Measurements from ENCODE around the gene OR52D1. TPM values are rescaled to one million over a fixed set of nuclear protein-coding genes. Genes with fewer than 3 reads are reported as not detected.

Gene OR52D1
- total and polyA plus RNA-seq, 8 donors: 0.13 to 0.18 TPM; not detected in 6

- no peaks in the 10 kb centered on the region for H3K36me3 ChIP-seq
Observed at GRCh38 chr11:5536482-5536881, 48.0 kb downstream of the OR52D1 start.

More at GRCh38 chr11:5536482-5536881, 48.0 kb downstream of the OR52D1 start:
- no peak for ATAC-seq
- no peak for DNase-seq
- no peak overlapping the region for H3K27ac ChIP-seq
- peaks cover 0 to 2% of the 10 kb centered on the region in 2 donors for H3K9me3 ChIP-seq
- H3K4me1 ChIP-seq: no peaks in the 10 kb centered on the region
- H3K27me3 ChIP-seq: no peaks in the 10 kb centered on the region
- no peak for TF ChIP-seq CTCF (IDR thresholded peaks at IDR 0.05)
- intact Hi-C loops (cut with DNase I): no loop called here
- no peak overlapping the region for H3K4me3 ChIP-seq

Other genes with a start within 250 kb of the OR52D1 start
- gene HBG1, start 238.8 kb upstream of the OR52D1 start, total RNA-seq: not detected
- 1,000 to 10,000 TPM in 3 of 6 donors, 10 to 100 TPM in 1, 1 to 10 TPM in 2; 3.5 to 2,797 (median 512) TPM for gene HBG1, start 238.8 kb upstream of the OR52D1 start, polyA plus RNA-seq (ENCODE audit: insufficient read length in 6 of 6)
- gene HBG2, start 233.9 kb upstream of the OR52D1 start, total RNA-seq: not detected
- gene HBG2, start 233.9 kb upstream of the OR52D1 start, polyA plus RNA-seq (ENCODE audit: insufficient read length in 6 of 6): 1,000 to 10,000 TPM; 1,963 to 7,853 (median 3,552) TPM
- not detected for gene HBE1, start 218.7 kb upstream of the OR52D1 start, total RNA-seq
- 10 to 100 TPM in 3 of 6 donors, 1 to 10 TPM in 3; 4.2 to 41.6 (median 16.3) TPM for gene HBE1, start 218.7 kb upstream of the OR52D1 start, polyA plus RNA-seq (ENCODE audit: insufficient read length in 6 of 6)
- gene OR51B4, start 186.7 kb upstream of the OR52D1 start, total RNA-seq: not detected
- under 1 TPM in 5 of 6 donors, not detected in 1; 0.35 to 0.58 (median 0.53) TPM for gene OR51B4, start 186.7 kb upstream of the OR52D1 start, polyA plus RNA-seq (ENCODE audit: insufficient read length in 6 of 6)
- not detected for gene OR51B2, start 164.4 kb upstream of the OR52D1 start, total RNA-seq
- gene OR51B2, start 164.4 kb upstream of the OR52D1 start, polyA plus RNA-seq (ENCODE audit: insufficient read length in 6 of 6): under 1 TPM in 1 of 6 donors, not detected in 5; 0.23 TPM
- under 1 TPM; 0.29 to 0.41 TPM for gene OR51B5, start 145.2 kb upstream of the OR52D1 start, total RNA-seq
- gene OR51B5, start 145.2 kb upstream of the OR52D1 start, polyA plus RNA-seq (ENCODE audit: insufficient read length in 6 of 6): under 1 TPM; 0.41 to 0.87 (median 0.71) TPM
- not detected for gene OR51B6, start 137.2 kb upstream of the OR52D1 start, total RNA-seq
- gene OR51B6, start 137.2 kb upstream of the OR52D1 start, polyA plus RNA-seq (ENCODE audit: insufficient read length in 6 of 6): under 1 TPM in 1 of 6 donors, not detected in 5; 0.14 TPM
- gene OR51M1, start 104.9 kb upstream of the OR52D1 start, total RNA-seq: not detected
- under 1 TPM in 4 of 6 donors, not detected in 2; 0.06 to 0.24 (median 0.08) TPM for gene OR51M1, start 104.9 kb upstream of the OR52D1 start, polyA plus RNA-seq (ENCODE audit: insufficient read length in 6 of 6)
- gene OR51Q1, start 66.6 kb upstream of the OR52D1 start, total RNA-seq: not detected
- not detected for gene OR51Q1, start 66.6 kb upstream of the OR52D1 start, polyA plus RNA-seq (ENCODE audit: insufficient read length in 6 of 6)
- gene OR51I1, start 47.2 kb upstream of the OR52D1 start, total RNA-seq: not detected
- not detected for gene OR51I1, start 47.2 kb upstream of the OR52D1 start, polyA plus RNA-seq (ENCODE audit: insufficient read length in 6 of 6)
- not detected for gene OR51I2, start 39.4 kb upstream of the OR52D1 start, total RNA-seq
- gene OR51I2, start 39.4 kb upstream of the OR52D1 start, polyA plus RNA-seq (ENCODE audit: insufficient read length in 6 of 6): under 1 TPM in 2 of 6 donors, not detected in 4; 0.04 to 0.07 TPM
- gene UBQLN3, start 21.3 kb downstream of the OR52D1 start, total RNA-seq: under 1 TPM; 0.23 to 0.37 TPM
- under 1 TPM in 1 of 6 donors, not detected in 5; 0.06 TPM for gene UBQLN3, start 21.3 kb downstream of the OR52D1 start, polyA plus RNA-seq (ENCODE audit: insufficient read length in 6 of 6)
- gene UBQLNL, start 28.0 kb downstream of the OR52D1 start, total RNA-seq: under 1 TPM; 0.50 to 0.67 TPM
- 1 to 10 TPM; 1.2 to 2.2 (median 1.7) TPM for gene UBQLNL, start 28.0 kb downstream of the OR52D1 start, polyA plus RNA-seq (ENCODE audit: insufficient read length in 6 of 6)
- under 1 TPM; 0.32 to 0.45 TPM for gene OR52H1, start 59.9 kb downstream of the OR52D1 start, total RNA-seq
- under 1 TPM in 3 of 6 donors, not detected in 3; 0.20 to 0.26 (median 0.20) TPM for gene OR52H1, start 59.9 kb downstream of the OR52D1 start, polyA plus RNA-seq (ENCODE audit: insufficient read length in 6 of 6)
- gene OR52B6, start 92.2 kb downstream of the OR52D1 start, total RNA-seq: not detected
- under 1 TPM; 0.17 to 0.56 (median 0.42) TPM for gene OR52B6, start 92.2 kb downstream of the OR52D1 start, polyA plus RNA-seq (ENCODE audit: insufficient read length in 6 of 6)
- gene TRIM6, start 108.0 kb downstream of the OR52D1 start, total RNA-seq: 1 to 10 TPM; 4.2 to 6.2 TPM
- gene TRIM6, start 108.0 kb downstream of the OR52D1 start, polyA plus RNA-seq (ENCODE audit: insufficient read length in 6 of 6): 1 to 10 TPM; 4.5 to 9.7 (median 6.5) TPM
- gene TRIM34, start 136.3 kb downstream of the OR52D1 start, total RNA-seq: 10 to 100 TPM in 1 of 2 donors, 1 to 10 TPM in 1; 9.1 to 10.2 TPM
- gene TRIM34, start 136.3 kb downstream of the OR52D1 start, polyA plus RNA-seq (ENCODE audit: insufficient read length in 6 of 6): 10 to 100 TPM; 20.9 to 31.7 (median 22.9) TPM
- 10 to 100 TPM; 42.6 to 50.6 TPM for gene TRIM5, start 196.4 kb downstream of the OR52D1 start, total RNA-seq
- 10 to 100 TPM; 54.5 to 65.4 (median 59.8) TPM for gene TRIM5, start 196.4 kb downstream of the OR52D1 start, polyA plus RNA-seq (ENCODE audit: insufficient read length in 6 of 6)
- gene TRIM22, start 201.1 kb downstream of the OR52D1 start, total RNA-seq: 100 to 1,000 TPM; 122 to 137 TPM
- gene TRIM22, start 201.1 kb downstream of the OR52D1 start, polyA plus RNA-seq (ENCODE audit: insufficient read length in 6 of 6): 10 to 100 TPM; 23.1 to 28.3 (median 26.9) TPM
- not detected for gene OR56B1, start 247.8 kb downstream of the OR52D1 start, total RNA-seq
- not detected for gene OR56B1, start 247.8 kb downstream of the OR52D1 start, polyA plus RNA-seq (ENCODE audit: insufficient read length in 6 of 6)